CD4-positive, CD25-positive, alpha-beta regulatory T cell (primary cell): ENCODE results near the gene ACTR2. TPM values are rescaled to one million over a fixed set of nuclear protein-coding genes. Genes with fewer than 3 reads are reported as not detected.
A peak's percentile ranks its signal among the peaks of the same experiment; 100 is the strongest.

Experiments
- ATAC-seq, 2 donors: fragments of 150-1000 bp; cut with Tn5 transposase; one replicate each; pipeline ENCODE4 v1.10.0; 2021; ENCODE audit warnings: low read depth in 2 of 2, moderate number of reproducible peaks in 2 of 2, moderate library complexity in 1 of 2
- DNase-seq, 3 donors: peaks; one replicate each; pipeline versions ENCODE4 v3.0.0 to v3.0.0-alpha.2; 2012 to 2022; ENCODE audit warnings: mixed read lengths in 1 of 3
- H3K27ac ChIP-seq: one replicate; pipeline ENCODE4 v1.7.0; 2013; ENCODE audit warnings: mild to moderate bottlenecking, low read length; ENCODE audit not compliant: insufficient read depth, poor library complexity, severe bottlenecking
- H3K27me3 ChIP-seq: one replicate; pipeline ENCODE4 v1.7.0; 2013; ENCODE audit warnings: low read length; ENCODE audit not compliant: control insufficient read depth, insufficient read depth
- H3K36me3 ChIP-seq: one replicate; pipeline ENCODE4 v1.7.0; 2013; ENCODE audit warnings: mild to moderate bottlenecking, low read length, moderate library complexity; ENCODE audit not compliant: control insufficient read depth, insufficient read depth
- H3K4me1 ChIP-seq: 2 replicates; pipeline ENCODE4 v1.7.0; 2013; ENCODE audit warnings: mild to moderate bottlenecking, low read length; ENCODE audit not compliant: insufficient read depth, control insufficient read depth, poor library complexity, severe bottlenecking
- H3K4me3 ChIP-seq: one replicate; pipeline ENCODE4 v1.7.0; 2013; ENCODE audit warnings: low read depth, mild to moderate bottlenecking, low read length, moderate library complexity
- H3K9me3 ChIP-seq, 2 experiments: 1 replicate in 1 of 2; 2 replicates in 1 of 2; pipeline ENCODE4 v1.7.0; 2013; ENCODE audit warnings: low read length in 2 of 2, mild to moderate bottlenecking in 1 of 2, moderate library complexity in 1 of 2; ENCODE audit not compliant: control insufficient read depth in 2 of 2
- H3K27ac Mint-ChIP-seq, 3 donors: one replicate each; pipeline ENCODE4 v1.8.0; 2020 to 2022; ENCODE audit warnings: mild to moderate bottlenecking in 3 of 3, mixed read lengths in 3 of 3, moderate library complexity in 2 of 3
- H3K27me3 Mint-ChIP-seq: one replicate; pipeline ENCODE4 v1.8.0; 2022; ENCODE audit warnings: mild to moderate bottlenecking, mixed read lengths
- H3K36me3 Mint-ChIP-seq: one replicate; pipeline ENCODE4 v1.8.0; 2020; ENCODE audit warnings: mixed read lengths
- H3K4me1 Mint-ChIP-seq, 4 donors: one replicate each; pipeline ENCODE4 v1.8.0; 2020 to 2022; ENCODE audit warnings: mixed read lengths in 4 of 4, mild to moderate bottlenecking in 1 of 4
- H3K4me3 Mint-ChIP-seq, 4 donors: one replicate each; pipeline ENCODE4 v1.8.0; 2020 to 2022; ENCODE audit warnings: mild to moderate bottlenecking in 4 of 4, mixed read lengths in 4 of 4, moderate library complexity in 3 of 4
- H3K9me3 Mint-ChIP-seq, 7 donors: one replicate each; pipeline ENCODE4 v1.8.0; 2020 to 2022; ENCODE audit warnings: mixed read lengths in 7 of 7, mild to moderate bottlenecking in 3 of 7, moderate library complexity in 2 of 7
- polyA plus RNA-seq, 4 donors: library from polyadenylated mRNA; unstranded; fragments of 300-500 nt; fragmentation: Illumina TruSeq; gene quantifications; one replicate each; pipeline ENCODE4 v1.2.3, GENCODE V29; 2021
- total RNA-seq: library from RNA; stranded (reverse); gene quantifications from one replicate; pipeline ENCODE4 v1.2.3, GENCODE V29; 2022

Gene ACTR2
- total and polyA plus RNA-seq, 5 donors from 2014 or later = 275 to 324 (median 303) TPM

GRCh38 chr2:65305934-65306333, 78.3 kb downstream of the ACTR2 start:
- H3K9me3 ChIP-seq = no peaks in the 10 kb centered on the region
- Mint-ChIP-seq H3K36me3 (peaks cover 6% of the 10 kb centered on the region), H3K27me3 (no peaks in the 10 kb centered on the region), H3K9me3 (no peaks in the 10 kb centered on the region), H3K4me3 (no peak overlapping the region), H3K4me1 (peaks cover 17 to 19% (median 19%) of the 10 kb centered on the region in 4 donors), H3K27ac (no peak overlapping the region)
- no peak overlapping the region for H3K27ac ChIP-seq
- H3K36me3 ChIP-seq = no peaks in the 10 kb centered on the region
- DNase-seq (no peak), ATAC-seq (no peak)
- H3K4me3 ChIP-seq = no peak overlapping the region
- no peaks in the 10 kb centered on the region for H3K27me3 ChIP-seq
- peaks cover 15% of the 10 kb centered on the region for H3K4me1 ChIP-seq

- peak overlapping the region in 1 of 3 donors; percentile 11 for H3K27ac Mint-ChIP-seq
- no peak for ATAC-seq
- DNase-seq = no peak
These were observed 82.1 kb downstream of the ACTR2 start for GRCh38 chr2:65309699-65310098.

GRCh38 chr2:65311049-65311448, 83.4 kb downstream of the ACTR2 start:
- H3K36me3 Mint-ChIP-seq = peaks cover 12% of the 10 kb centered on the region
- Histone ChIP-seq H3K4me3 (no peak overlapping the region), H3K27me3 (no peaks in the 10 kb centered on the region)

More at GRCh38 chr2:65309699-65310098, 82.1 kb downstream of the ACTR2 start:
- Mint-ChIP-seq H3K4me1 (peaks cover 0 to 3% (median 0%) of the 10 kb centered on the region in 4 donors), H3K27me3 (no peaks in the 10 kb centered on the region), H3K4me3 (no peak overlapping the region), H3K36me3 (peaks cover 12% of the 10 kb centered on the region), H3K9me3 (no peaks in the 10 kb centered on the region)
- no peaks in the 10 kb centered on the region for H3K4me1 ChIP-seq
- no peaks in the 10 kb centered on the region for H3K27me3 ChIP-seq
- no peak overlapping the region for H3K4me3 ChIP-seq
- H3K36me3 ChIP-seq = no peaks in the 10 kb centered on the region
- no peaks in the 10 kb centered on the region for H3K9me3 ChIP-seq
- no peak overlapping the region for H3K27ac ChIP-seq

GRCh38 chr2:65311596-65311995, 84.0 kb downstream of the ACTR2 start:
- Histone ChIP-seq H3K4me3 (no peak overlapping the region), H3K36me3 (no peaks in the 10 kb centered on the region), H3K9me3 (no peaks in the 10 kb centered on the region), H3K27me3 (no peaks in the 10 kb centered on the region), H3K4me1 (no peaks in the 10 kb centered on the region), H3K27ac (no peak overlapping the region)
- H3K4me1 Mint-ChIP-seq = peaks cover 0 to 3% (median 0%) of the 10 kb centered on the region in 4 donors
- H3K27me3 Mint-ChIP-seq = no peaks in the 10 kb centered on the region
- no peak for DNase-seq
- H3K4me3 Mint-ChIP-seq = no peak overlapping the region
- peak overlapping the region in 1 of 3 donors; percentile 16 for H3K27ac Mint-ChIP-seq
- no peak for ATAC-seq
- no peaks in the 10 kb centered on the region for H3K9me3 Mint-ChIP-seq
- peaks cover 12% of the 10 kb centered on the region for H3K36me3 Mint-ChIP-seq

More at GRCh38 chr2:65311049-65311448, 83.4 kb downstream of the ACTR2 start:
- no peak overlapping the region for H3K27ac ChIP-seq
- Mint-ChIP-seq H3K4me1 (peaks cover 0 to 3% (median 0%) of the 10 kb centered on the region in 4 donors), H3K27me3 (no peaks in the 10 kb centered on the region), H3K27ac (no peak overlapping the region), H3K9me3 (no peaks in the 10 kb centered on the region), H3K4me3 (no peak overlapping the region)
- DNase-seq = no peak
- no peaks in the 10 kb centered on the region for H3K36me3 ChIP-seq
- ATAC-seq = no peak
- no peaks in the 10 kb centered on the region for H3K4me1 ChIP-seq
- H3K9me3 ChIP-seq = no peaks in the 10 kb centered on the region

GRCh38 chr2:65313126-65313953, 85.7 kb downstream of the ACTR2 start:
- peak overlapping the region in 1 of 3 donors; percentile 23 for H3K27ac Mint-ChIP-seq
- H3K4me1 Mint-ChIP-seq = peaks cover 0 to 3% (median 0%) of the 10 kb centered on the region in 4 donors
- Histone ChIP-seq H3K27ac (no peak overlapping the region), H3K27me3 (no peaks in the 10 kb centered on the region), H3K9me3 (no peaks in the 10 kb centered on the region), H3K36me3 (no peaks in the 10 kb centered on the region), H3K4me3 (no peak overlapping the region), H3K4me1 (no peaks in the 10 kb centered on the region)
- no peaks in the 10 kb centered on the region for H3K27me3 Mint-ChIP-seq
- no peaks in the 10 kb centered on the region for H3K9me3 Mint-ChIP-seq
- peaks cover 12% of the 10 kb centered on the region for H3K36me3 Mint-ChIP-seq
- no peak for ATAC-seq
- H3K4me3 Mint-ChIP-seq = no peak overlapping the region
- DNase-seq = no peak

GRCh38 chr2:65313954-65314256, 86.3 kb downstream of the ACTR2 start:
- no peak for DNase-seq
- H3K27ac ChIP-seq = no peak overlapping the region
- H3K36me3 ChIP-seq = no peaks in the 10 kb centered on the region
- peaks cover 12% of the 10 kb centered on the region for H3K36me3 Mint-ChIP-seq
- no peak for ATAC-seq
- H3K4me3 ChIP-seq = no peak overlapping the region
- no peaks in the 10 kb centered on the region for H3K27me3 Mint-ChIP-seq
- H3K27me3 ChIP-seq = no peaks in the 10 kb centered on the region
- no peaks in the 10 kb centered on the region for H3K9me3 Mint-ChIP-seq
- no peaks in the 10 kb centered on the region for H3K4me1 ChIP-seq
- H3K9me3 ChIP-seq = no peaks in the 10 kb centered on the region
- peaks cover 0 to 3% (median 1%) of the 10 kb centered on the region in 4 donors for H3K4me1 Mint-ChIP-seq
- H3K27ac Mint-ChIP-seq = peak overlapping the region in 1 of 3 donors; percentile 51
- H3K4me3 Mint-ChIP-seq = no peak overlapping the region

- Histone ChIP-seq H3K4me1 (no peaks in the 10 kb centered on the region), H3K27ac (no peak overlapping the region), H3K36me3 (no peaks in the 10 kb centered on the region), H3K27me3 (no peaks in the 10 kb centered on the region), H3K4me3 (no peak overlapping the region), H3K9me3 (no peaks in the 10 kb centered on the region)
- Mint-ChIP-seq H3K27ac (no peak overlapping the region), H3K4me3 (no peak overlapping the region), H3K36me3 (peaks cover 7% of the 10 kb centered on the region), H3K27me3 (no peaks in the 10 kb centered on the region), H3K9me3 (no peaks in the 10 kb centered on the region), H3K4me1 (peaks cover 0 to 12% (median 4%) of the 10 kb centered on the region in 4 donors)
- DNase-seq = no peak
- no peak for ATAC-seq
These were observed 87.3 kb downstream of the ACTR2 start for GRCh38 chr2:65314801-65315441.
